ENCODE results near the gene FHIP1A.

The FHIP1A gene

DNA sequence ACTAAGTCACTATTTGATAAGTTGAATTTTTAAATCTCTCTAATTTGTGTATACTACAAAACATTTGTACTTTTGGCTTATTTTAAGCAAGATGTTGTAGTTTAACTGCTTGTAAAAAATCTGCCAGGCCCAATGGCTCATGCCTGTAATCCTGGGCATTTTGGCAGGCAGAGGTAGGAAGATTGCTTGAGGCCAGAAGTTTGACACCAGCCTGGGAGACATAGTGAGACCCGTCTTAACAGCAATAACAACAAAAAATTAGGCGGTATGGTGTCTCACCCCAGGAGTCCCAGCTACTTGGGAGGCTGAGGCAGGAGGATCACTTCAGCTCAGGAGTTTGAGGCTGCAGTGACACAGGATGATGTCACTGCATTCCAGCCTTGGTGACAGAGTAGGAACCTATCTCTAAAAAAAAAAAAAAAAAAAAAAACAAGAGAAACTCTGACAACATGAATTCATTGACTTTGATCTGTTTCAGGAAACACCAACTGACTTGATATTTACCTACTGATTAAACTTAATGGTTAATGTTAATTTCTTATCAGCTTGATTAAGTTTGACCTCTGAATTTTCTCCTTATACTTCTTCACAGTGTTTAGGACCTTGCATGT lies 8.9 kb downstream of the FHIP1A start:
- TF ChIP-seq, protein P1, sequence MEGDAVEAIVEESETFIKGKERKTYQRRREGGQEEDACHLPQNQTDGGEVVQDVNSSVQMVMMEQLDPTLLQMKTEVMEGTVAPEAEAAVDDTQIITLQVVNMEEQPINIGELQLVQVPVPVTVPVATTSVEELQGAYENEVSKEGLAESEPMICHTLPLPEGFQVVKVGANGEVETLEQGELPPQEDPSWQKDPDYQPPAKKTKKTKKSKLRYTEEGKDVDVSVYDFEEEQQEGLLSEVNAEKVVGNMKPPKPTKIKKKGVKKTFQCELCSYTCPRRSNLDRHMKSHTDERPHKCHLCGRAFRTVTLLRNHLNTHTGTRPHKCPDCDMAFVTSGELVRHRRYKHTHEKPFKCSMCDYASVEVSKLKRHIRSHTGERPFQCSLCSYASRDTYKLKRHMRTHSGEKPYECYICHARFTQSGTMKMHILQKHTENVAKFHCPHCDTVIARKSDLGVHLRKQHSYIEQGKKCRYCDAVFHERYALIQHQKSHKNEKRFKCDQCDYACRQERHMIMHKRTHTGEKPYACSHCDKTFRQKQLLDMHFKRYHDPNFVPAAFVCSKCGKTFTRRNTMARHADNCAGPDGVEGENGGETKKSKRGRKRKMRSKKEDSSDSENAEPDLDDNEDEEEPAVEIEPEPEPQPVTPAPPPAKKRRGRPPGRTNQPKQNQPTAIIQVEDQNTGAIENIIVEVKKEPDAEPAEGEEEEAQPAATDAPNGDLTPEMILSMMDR (IDR thresholded peaks at IDR 0.05; ENCODE audit: control insufficient read depth, extremely low read depth, insufficient read depth): no peak
- no peak overlapping the region for H3K4me3 ChIP-seq (ENCODE audit: low read depth, low read length)
- no peak for DNase-seq (ENCODE audit: low read depth)

DNA sequence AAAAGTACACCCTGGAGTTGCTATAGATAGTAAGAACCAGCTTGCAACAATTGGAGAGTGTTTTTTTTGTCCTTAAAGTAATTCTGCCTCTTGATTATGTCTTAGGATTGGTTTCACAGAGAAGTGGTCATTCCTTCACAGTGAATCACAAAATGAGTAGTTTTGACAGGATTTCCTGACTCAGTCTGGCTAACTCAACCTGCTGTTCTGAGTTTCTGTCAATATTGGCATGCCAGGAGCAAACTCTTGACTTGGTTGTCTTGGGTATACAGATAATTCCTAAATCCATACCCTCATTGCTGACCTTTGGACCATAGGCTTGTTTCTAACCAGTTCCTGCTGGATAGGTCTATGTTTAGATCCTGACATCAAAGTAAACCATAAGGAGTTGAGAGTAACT lies 9.4 kb downstream of the FHIP1A start:
- H3K4me3 ChIP-seq (ENCODE audit: low read depth, low read length): no peak overlapping the region
- no peak for DNase-seq (ENCODE audit: low read depth)
- TF ChIP-seq, protein P1 (IDR thresholded peaks at IDR 0.05; ENCODE audit: control insufficient read depth, extremely low read depth, insufficient read depth): no peak

DNA sequence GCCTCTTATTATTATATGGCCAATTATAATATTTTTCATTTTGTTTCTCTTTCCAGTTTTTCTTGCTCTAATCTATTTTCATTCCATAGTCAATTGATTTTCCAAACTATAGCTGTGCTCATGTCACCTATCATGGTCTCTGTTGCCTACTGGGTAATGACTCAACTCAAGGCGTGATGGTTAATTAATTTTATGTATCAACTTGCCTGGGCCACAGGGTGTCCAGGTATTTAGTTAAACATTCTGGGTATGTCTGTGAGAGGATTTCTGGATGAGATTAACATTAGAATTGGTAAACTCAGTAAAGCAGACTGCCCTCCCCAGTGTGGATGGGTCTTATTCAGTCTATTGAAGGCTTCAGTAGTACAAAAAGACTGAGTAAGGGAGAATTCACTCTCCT lies 9.9 kb downstream of the FHIP1A start:
- no peak for DNase-seq (ENCODE audit: low read depth)
- TF ChIP-seq, protein P1 (IDR thresholded peaks at IDR 0.05; ENCODE audit: control insufficient read depth, extremely low read depth, insufficient read depth): no peak
- no peak overlapping the region for H3K4me3 ChIP-seq (ENCODE audit: low read depth, low read length)

DNA sequence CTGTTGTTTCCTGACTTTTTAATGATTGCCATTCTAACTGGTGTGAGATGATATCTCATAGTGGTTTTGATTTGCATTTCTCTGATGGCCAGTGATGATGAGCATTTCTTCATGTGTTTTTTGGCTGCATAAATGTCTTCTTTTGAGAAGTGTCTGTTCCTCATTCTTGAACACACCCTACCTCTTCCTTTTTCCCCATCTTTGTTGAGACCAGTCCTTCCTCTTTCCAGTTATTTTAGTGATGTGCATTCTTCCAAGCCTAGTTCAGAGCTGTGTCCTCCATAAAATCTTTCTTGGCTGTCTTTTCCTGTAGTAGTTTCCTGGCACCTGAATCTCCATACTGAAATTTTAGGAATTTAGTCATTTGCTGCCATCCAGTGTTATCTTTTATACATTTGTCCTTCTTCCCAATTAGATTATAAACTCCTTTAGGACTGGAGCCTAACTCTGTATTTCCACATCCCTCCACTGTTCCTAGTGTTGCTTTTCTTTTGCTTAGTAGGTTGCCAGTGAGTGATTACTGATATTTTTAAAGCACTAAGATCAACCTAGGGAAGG lies 11.4 kb downstream of the FHIP1A start:
- DNase-seq (ENCODE audit: low read depth): no peak
- no peak overlapping the region for H3K4me3 ChIP-seq (ENCODE audit: low read depth, low read length)
- TF ChIP-seq, protein P1 (IDR thresholded peaks at IDR 0.05; ENCODE audit: control insufficient read depth, extremely low read depth, insufficient read depth): no peak

DNA sequence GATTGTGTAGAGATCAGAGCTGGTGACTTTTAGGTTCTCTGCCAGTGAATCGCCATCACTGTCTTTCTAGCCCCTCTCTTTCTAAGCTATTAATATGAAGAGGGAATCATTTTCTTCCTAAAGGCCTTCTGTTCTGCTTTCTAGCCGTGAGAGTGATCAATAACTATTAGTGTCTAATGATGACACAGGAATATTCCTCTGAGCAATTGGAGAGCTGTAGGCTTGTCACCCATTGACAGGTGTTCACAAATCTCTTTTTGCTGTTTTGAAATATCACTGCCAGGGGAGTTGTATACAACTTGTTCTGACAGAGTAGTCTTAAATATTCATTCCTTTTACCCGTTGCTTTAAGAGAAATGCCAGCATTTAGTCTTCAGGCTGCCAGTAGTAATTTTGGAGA lies 13.9 kb downstream of the FHIP1A start:
- no peak overlapping the region for H3K4me3 ChIP-seq (ENCODE audit: low read depth, low read length)
- no peak for DNase-seq (ENCODE audit: low read depth)
- TF ChIP-seq, protein P1 (IDR thresholded peaks at IDR 0.05; ENCODE audit: control insufficient read depth, extremely low read depth, insufficient read depth): no peak

DNA sequence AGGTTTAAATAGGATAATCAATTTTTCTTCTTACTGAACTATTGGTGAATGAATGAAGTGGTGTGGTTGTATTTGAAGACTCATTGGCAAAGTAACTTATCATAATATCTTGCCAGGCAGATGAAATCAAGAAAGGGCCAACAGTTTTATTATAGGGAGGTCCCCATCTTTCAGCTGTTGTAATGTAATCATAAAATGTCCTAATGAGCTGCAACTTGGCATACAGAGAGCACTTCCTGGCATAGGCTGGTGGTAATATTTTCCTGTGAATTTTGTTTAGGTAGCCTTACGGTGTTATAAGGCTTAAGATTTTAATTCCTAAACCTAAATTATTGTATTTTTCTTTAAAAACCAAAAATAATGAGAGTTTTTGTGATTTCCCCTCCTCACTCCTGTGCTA lies 17.5 kb downstream of the FHIP1A start:
- H3K4me3 ChIP-seq (ENCODE audit: low read depth, low read length): no peak overlapping the region
- TF ChIP-seq, protein P1 (IDR thresholded peaks at IDR 0.05; ENCODE audit: control insufficient read depth, extremely low read depth, insufficient read depth): no peak
- no peak for DNase-seq (ENCODE audit: low read depth)

DNA sequence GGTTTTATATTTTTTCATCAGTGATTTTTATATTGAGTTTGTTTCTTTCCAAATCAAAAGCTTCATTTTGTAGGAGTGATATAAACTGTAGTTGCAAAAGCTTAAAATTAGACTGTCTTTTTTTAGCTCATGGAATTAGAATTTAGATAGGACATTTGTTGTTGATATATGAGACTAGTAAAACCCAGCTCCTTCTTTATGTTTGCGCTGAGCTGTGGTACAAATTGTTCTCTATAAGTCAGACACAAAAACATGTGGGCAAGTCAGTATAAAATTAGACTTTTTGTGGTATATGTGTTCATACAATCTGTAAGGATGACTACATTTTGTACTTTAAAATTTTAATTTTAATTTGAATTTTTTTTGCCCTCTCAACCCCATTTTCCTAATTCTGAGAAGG lies 18.3 kb downstream of the FHIP1A start:
- TF ChIP-seq, protein P1 (IDR thresholded peaks at IDR 0.05; ENCODE audit: control insufficient read depth, extremely low read depth, insufficient read depth): no peak

More for the DNA sequence above, 18.3 kb downstream of the FHIP1A start:
- DNase-seq (ENCODE audit: low read depth): no peak
- H3K4me3 ChIP-seq (ENCODE audit: low read depth, low read length): no peak overlapping the region
